GM13977 (cell line): ENCODE data around the gene CRLF1.

Source experiments
- DNase-seq: peaks from one replicate; pipeline ENCODE4 v3.0.0; 2012; ENCODE audit warnings: low spot score
- in situ Hi-C: fragments of 300-500 bp; cut with MboI; formaldehyde crosslinking; loops from one replicate; pipeline ENCODE4 v1.12.0; 2022; ENCODE audit warnings: low sequenced_read_pairs, low pct_unique_long_range_greater_than_20kb, mixed read lengths, inconsistent platforms; ENCODE audit not compliant: unreplicated experiment
- TF ChIP-seq, protein P1 (sequence below): IDR thresholded peaks from 2 replicates; pipeline ENCODE4 v1.5.1; 2012; ENCODE audit warnings: mild to moderate bottlenecking, control low read depth; ENCODE audit not compliant: insufficient read depth; ENCODE audit errors: extremely low read depth, missing control alignments

CRLF1 gene

GRCh38 chr19:18558202-18558555 lies 48.4 kb downstream of the CRLF1 start:
- in situ Hi-C loops, result no loop called here
- DNase-seq, result no peak
- TF ChIP-seq, protein P1, sequence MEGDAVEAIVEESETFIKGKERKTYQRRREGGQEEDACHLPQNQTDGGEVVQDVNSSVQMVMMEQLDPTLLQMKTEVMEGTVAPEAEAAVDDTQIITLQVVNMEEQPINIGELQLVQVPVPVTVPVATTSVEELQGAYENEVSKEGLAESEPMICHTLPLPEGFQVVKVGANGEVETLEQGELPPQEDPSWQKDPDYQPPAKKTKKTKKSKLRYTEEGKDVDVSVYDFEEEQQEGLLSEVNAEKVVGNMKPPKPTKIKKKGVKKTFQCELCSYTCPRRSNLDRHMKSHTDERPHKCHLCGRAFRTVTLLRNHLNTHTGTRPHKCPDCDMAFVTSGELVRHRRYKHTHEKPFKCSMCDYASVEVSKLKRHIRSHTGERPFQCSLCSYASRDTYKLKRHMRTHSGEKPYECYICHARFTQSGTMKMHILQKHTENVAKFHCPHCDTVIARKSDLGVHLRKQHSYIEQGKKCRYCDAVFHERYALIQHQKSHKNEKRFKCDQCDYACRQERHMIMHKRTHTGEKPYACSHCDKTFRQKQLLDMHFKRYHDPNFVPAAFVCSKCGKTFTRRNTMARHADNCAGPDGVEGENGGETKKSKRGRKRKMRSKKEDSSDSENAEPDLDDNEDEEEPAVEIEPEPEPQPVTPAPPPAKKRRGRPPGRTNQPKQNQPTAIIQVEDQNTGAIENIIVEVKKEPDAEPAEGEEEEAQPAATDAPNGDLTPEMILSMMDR, result no peak

GRCh38 chr19:18557411-18558201 lies 49.0 kb downstream of the CRLF1 start, which contains the start of gene KXD1:
TSS of gene KXD1 (plus strand) at chr19:18557870. CDS start at chr19:18562057, 4,187 bp downstream.
- peak; percentile 99 for DNase-seq
- in situ Hi-C loops, result no loop called here
- TF ChIP-seq, protein P1, result no peak

- in situ Hi-C loops, result no loop called here
- TF ChIP-seq, protein P1, result no peak
- DNase-seq, result no peak
Observed at GRCh38 chr19:18551631-18552030, 55.0 kb downstream of the CRLF1 start.

DNA sequence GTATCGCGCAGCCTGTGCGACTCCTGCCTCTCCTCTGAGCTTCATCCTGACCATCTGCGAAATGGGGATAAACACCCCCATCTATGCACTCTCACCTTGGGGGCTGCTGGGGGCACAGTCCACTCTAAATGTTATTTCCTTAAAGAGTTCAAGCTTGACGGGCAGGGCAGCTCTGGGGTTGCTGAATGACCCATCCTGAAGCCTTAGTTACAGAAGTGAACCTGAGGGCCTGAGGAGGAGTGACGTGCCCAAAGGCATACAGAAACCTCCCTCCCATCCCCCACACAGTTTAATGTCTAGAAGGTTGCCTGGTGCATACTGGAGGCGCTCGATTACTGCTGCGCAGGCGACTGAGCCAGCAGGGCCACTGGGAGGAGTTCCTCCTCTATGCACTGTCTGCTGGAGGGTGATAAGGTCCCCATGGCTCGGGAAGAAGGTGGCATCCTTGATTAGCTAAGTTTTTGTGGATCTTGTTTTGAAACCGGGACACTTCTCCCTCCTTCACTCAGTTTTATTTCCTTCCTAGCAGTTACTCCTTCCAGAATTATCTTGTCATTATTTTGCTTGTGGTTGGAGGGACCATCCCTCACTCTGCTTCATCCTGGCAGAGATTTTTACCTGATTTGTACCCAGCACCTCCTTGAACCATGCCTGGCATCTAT lies 62.7 kb downstream of the CRLF1 start:
- in situ Hi-C loops, result no loop called here
- TF ChIP-seq, protein P1, result peak; percentile 41
- DNase-seq, result peak; percentile 89
